A549 treated with Mapracorat at 1 μM for 4 hours (cell line): ENCODE data around the gene ELOF1. TPM values are rescaled to one million over a fixed set of nuclear protein-coding genes. Genes with fewer than 3 reads are reported as not detected.

ENCODE experiments used
- total RNA-seq: library from RNA; stranded (reverse); fragments of 200-300 nt; extraction: Qiagen RNA extraction; gene quantifications from 5 replicates; pipeline ENCODE4 v1.2.3, GENCODE V29; 2022

ELOF1 gene
- total RNA-seq = 94.7 to 120 TPM (median 95.7 TPM) in 5 replicates

DNA sequence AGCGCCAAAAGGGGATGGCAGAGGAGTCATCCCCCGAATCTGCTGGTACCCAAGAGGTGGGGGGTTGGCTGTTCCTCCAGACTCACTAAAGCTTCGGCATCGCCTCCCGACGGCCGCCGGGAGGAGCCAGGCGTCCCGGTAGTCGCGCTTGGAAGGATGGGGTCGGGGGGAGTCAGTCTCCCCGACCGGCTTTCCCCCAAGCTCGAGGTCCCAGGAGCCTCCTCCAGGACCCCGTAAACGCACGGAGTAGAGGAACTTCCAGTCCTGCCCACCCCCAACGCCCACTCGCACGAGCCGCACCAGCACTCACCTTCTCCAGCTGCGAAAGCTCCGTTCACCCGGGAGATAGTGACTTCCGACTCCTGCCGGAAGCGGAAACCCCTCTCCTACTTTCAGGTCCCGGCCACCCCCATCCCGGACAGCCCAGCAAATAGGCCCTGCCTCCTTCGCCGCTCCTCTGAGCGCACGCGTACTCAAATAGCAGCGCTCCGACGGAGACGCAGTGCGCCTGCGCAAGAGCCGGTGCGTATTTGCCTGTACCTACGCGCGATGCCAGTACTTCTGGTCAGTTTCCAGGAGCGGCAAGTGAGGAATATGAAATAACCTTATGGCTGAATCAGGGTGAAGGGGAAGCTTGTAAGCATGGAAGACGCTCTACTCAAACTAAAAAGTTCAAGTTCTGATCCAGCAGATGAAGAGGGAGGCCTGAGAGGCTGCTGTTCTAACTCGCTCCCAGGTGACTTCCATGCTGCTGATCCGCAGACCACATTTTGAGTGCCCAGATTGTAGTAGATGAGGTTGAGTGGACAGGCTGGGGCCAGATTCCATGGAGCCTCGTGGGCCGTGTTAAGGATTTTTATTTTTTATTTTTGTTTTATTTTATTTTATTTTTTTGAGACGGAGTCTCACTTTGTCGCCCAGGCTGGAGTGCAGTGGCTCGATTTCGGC, at the start of gene ELOF1:
ELOF1 (minus strand) TSS at position 350 of the 948 bp plus-strand sequence. CDS start 4,883 bp downstream, outside the sequence.

DNA sequence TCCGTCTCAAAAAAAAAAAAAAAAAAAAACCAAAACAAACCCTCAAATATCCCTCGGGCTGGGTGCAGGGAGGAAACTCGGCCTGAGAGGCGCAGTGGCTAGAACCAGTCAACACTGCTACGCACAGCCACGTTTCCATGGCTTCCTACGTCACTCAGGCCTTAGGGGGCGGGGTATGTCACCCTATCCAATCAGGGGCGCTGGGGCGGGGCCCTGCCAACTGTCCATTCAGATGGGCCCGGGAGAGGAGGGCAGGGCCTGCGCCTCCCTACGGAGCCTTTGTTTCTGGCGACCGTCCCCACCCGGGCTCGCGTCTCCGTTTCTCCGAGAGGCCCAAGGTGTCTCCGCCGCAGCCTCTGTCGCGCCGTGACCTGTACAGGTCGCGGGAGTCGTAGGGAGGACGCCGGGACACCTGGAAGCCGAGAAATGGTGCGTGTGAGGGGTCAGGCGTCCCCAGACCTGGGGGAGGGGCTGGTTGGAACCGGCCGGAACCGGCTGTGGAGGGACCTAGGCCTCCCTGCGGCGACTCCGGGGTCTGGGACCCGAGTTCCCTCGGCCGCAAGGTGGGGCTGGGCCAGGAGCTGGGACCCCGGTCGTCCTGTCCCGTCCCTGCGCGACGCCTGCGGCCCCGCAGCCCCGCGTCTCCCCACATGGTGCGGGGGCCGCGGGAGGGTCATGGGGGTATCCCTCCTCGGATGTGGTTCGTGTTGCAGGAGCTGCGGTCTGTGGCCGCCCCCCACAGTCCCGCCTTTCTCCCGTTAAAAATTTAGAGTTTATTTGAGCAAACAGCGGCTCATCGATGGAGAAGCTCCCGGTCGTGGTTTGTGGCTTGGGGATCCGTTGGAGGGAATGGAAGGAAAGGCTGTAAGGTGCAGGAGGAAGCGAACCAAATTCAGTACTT, 38.4 kb upstream of the ELOF1 start, which contains the start of gene ZNF627:
ZNF627 (plus strand) TSS at position 282 of the 901 bp plus-strand sequence; CDS start at position 427, 145 bp downstream.

DNA sequence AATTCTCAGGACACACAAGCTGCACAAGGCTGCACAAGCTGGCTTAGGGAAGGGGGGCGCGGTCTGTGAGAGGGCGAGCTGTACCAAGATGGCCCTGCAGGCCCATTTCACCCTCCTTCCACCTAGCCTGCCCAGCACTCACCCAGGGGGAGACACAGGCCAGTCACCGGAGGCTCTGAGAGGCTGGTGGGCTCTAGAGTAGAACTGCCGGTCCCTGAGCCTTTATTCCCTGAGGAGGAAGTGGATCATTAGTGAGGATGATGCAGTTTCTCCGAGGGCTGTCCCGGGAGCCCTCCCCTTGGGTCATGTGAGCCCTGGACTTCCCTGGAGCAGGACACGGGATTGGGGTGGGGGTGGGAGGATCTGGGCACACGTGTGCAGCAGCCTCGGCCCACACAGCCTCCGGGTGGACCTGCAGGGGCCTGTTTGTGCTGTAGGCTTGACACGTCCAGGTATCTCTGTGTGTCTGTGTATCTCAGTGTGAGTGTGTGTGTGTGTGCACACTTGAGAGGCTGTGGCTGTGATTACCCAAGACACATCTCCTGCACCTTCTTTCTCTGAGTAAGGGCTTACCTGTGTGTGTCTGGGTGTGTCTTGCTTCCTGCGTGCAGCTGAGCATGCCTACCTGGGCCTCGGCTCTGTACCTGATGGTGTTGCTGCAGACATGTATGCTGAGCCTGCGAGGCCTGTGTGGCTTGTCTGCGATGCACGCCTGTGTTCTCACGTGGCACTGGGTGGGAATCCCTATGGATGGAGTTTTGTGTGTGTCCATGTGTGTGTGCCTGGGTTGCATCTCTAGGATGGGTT, 18.6 kb upstream of the ELOF1 start, which contains the start of gene ACP5:
ACP5 (minus strand) TSS at position 195 of the 807 bp plus-strand sequence. CDS start 328 bp downstream, outside the sequence.

DNA sequence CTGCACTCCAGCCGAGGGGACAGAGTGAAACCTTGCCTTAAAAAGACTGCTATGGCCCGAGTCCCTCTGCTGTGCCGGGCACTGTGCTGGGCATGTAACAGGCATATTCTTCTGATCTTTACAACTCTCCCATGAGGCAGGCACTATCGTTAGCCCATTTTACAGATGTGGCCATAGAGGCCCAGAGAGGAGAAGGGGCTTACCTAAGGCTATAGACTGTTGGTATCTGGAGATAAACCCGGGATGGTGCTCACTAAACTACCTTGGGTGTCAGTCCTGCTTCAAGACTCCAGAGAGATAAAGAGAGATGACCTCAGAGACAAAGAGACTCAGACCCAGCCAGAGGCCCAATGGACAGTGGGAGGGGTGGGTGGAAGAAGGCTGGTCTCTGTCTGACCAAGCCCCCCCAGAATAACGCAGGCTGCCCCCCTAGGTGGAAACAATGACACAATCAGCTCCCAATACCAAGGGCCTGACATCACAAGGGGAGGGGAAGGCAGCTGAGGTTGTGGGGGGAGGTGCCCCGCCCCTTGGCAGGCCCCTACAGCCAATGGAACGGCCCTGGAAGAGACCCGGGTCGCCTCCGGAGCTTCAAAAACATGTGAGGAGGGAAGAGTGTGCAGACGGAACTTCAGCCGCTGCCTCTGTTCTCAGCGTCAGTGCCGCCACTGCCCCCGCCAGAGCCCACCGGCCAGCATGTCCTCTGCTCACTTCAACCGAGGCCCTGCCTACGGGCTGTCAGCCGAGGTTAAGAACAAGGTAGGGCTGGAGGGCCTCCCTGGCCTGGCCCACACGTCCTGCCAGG, 20.6 kb downstream of the ELOF1 start, which contains the start of gene CNN1:
CNN1 (plus strand) TSS at position 620 of the 805 bp plus-strand sequence; CDS start at position 697, 77 bp downstream.

DNA sequence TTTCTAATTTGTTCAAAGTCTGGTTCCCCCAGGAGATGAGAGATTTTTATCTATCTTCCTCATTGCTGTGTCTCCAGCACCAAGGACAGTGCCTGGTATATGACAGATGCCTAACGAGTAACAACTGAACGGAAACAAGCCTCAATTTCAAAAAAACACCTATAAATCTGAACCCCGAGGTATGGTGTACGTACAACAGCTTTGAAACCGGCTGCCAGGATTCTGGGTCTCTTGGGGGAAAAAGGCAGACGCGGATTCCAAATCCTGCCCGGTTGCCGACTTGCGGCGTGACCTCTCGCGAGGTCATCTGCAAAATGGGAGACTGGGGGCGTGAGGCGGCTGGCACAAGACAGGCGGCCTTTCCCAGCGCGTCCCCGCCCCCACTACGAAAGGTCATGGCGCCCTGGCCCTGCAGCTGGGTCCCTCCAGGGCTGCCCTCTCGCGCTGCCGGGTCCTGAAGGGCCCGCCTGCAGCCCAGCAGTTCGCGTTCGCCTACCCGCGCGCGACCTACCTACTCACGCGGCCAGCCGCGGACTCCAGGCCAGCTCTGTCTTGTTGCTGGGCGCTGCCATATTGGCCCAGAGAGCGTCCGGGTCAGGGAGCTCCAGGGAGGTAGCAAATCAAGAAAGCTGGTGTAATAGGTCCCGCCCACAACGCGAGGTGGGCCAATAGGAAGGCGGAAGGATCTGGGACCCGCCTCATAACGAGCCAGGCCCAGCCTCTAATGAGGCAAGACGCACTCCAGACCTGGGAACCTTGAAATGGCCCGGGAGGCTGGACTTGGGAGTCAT, 30.3 kb downstream of the ELOF1 start, which contains the start of gene ECSIT:
ECSIT (minus strand) TSS at position 584 of the 791 bp plus-strand sequence. CDS start 9,964 bp downstream, outside the sequence.

DNA sequence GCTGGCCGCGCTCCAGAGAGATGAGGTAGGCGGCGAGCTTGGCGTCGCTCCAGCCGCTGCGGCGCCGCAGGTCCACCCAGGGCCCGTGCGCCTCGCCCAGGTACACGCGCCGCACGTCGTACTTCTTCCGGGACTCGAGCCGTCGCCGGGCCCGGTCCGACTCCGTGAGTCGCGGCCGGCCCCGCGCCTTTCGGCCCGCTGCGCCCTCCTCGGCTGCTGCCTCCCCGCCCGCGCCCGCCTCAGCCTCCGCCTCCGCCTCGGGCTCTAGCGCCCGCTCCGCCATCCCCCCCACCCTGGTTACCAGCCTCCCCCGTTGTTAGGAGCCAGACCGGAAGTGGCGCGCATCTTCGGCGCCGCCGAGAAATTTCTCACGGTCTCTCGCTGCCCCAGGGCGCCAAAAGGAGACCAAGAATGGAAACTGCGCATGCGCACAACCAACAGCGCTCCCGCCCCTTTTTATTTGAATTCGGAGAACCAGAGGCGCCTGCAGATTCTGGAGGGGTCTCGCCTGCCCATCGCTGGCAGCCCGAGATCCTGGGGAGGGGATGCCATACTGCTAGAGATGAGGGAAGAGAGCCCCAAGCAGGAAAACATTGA, 53.4 kb downstream of the ELOF1 start, which contains the start of gene ZNF653:
ZNF653 (minus strand) TSS at position 336 of the 597 bp plus-strand sequence; CDS start at position 283, 53 bp downstream.

Other genes starting within 250 kb of the ELOF1 start
- 3.5 to 4.2 TPM (median 3.7 TPM) in 5 replicates for gene RAB3D, start 219.6 kb downstream of the ELOF1 start, total RNA-seq
- gene TMEM205, start 213.0 kb downstream of the ELOF1 start, total RNA-seq = 96.1 to 136 TPM (median 106 TPM) in 5 replicates
- gene CCDC159, start 212.7 kb downstream of the ELOF1 start, total RNA-seq = 4.6 to 6.0 TPM (median 5.4 TPM) in 5 replicates
- 7.1 to 10.7 TPM (median 9.4 TPM) in 5 replicates for gene PLPPR2, start 203.8 kb downstream of the ELOF1 start, total RNA-seq
- 1.8 to 2.5 TPM (median 2.0 TPM) in 5 replicates for gene SWSAP1, start 184.6 kb downstream of the ELOF1 start, total RNA-seq
- 3.1 to 5.0 TPM (median 4.6 TPM) in 5 replicates for gene EPOR, start 174.9 kb downstream of the ELOF1 start, total RNA-seq
- gene RGL3, start 139.9 kb downstream of the ELOF1 start, total RNA-seq = 1.1 to 3.0 TPM (median 1.7 TPM) in 5 replicates
- 0.49 to 1.6 TPM (median 1.1 TPM) in 5 replicates for gene ODAD3, start 124.1 kb downstream of the ELOF1 start, total RNA-seq
- 242 to 258 TPM (median 251 TPM) in 5 replicates for gene PRKCSH, start 123.6 kb downstream of the ELOF1 start, total RNA-seq
- 0.09 to 0.21 TPM (median 0.15 TPM) in 4 of 5 replicates, not detected in the other for gene ELAVL3, start 78.2 kb downstream of the ELOF1 start, total RNA-seq
- 4.5 to 6.4 TPM (median 5.0 TPM) in 5 replicates for gene ZNF653, start 53.4 kb downstream of the ELOF1 start, total RNA-seq
- 23.8 to 32.3 TPM (median 31.6 TPM) in 5 replicates for gene ECSIT, start 30.1 kb downstream of the ELOF1 start, total RNA-seq
- gene CNN1, start 20.4 kb downstream of the ELOF1 start, total RNA-seq = 0.31 to 0.77 TPM (median 0.39 TPM) in 5 replicates
- gene ACP5, start 18.4 kb upstream of the ELOF1 start, total RNA-seq = 0.16 to 0.72 TPM (median 0.28 TPM) in 3 of 5 replicates, not detected in the others
- 2.8 to 4.9 TPM (median 3.9 TPM) in 5 replicates for gene ZNF627, start 38.3 kb upstream of the ELOF1 start, total RNA-seq
- 1.5 to 3.6 TPM (median 2.9 TPM) in 5 replicates for gene ZNF823, start 179.7 kb upstream of the ELOF1 start, total RNA-seq
- not detected in 5 replicates for gene ZNF441, start 207.8 kb upstream of the ELOF1 start, total RNA-seq
- gene ZNF491, start 239.3 kb upstream of the ELOF1 start, total RNA-seq = not detected in 5 replicates